WTC11 (cell line): ENCODE results near the gene PREX1. TPM values are rescaled to one million over a fixed set of nuclear protein-coding genes. Genes with fewer than 3 reads are reported as not detected.

ENCODE experiments used
- ATAC-seq: fragments of 200-7000 bp; cut with Tn5 transposase; 2 replicates; pipeline ENCODE4 v1.10.0; 2021; ENCODE audit warnings: mild to moderate bottlenecking, moderate library complexity
- CTCF ChIA-PET: fragments of 300-600 bp; sonication (Branson Sonifier 250); formaldehyde crosslinking; loops from one replicate; lab custom pipeline; 2021; ENCODE audit warnings: antibody characterized with exemption; lab: Charles Lee
- POLR2A ChIA-PET: fragments of 350-600 bp; sonication (Branson Sonifier 250); formaldehyde crosslinking; loops from one replicate; lab custom pipeline; 2021; ENCODE audit warnings: antibody characterized with exemption; lab: Charles Lee
- DNase-seq: peaks from one replicate; pipeline ENCODE4 v3.0.0; 2021; ENCODE audit warnings: low spot score
- H3K27ac Mint-ChIP-seq: 2 replicates; pipeline ENCODE4 v1.8.0; 2021; ENCODE audit warnings: mixed read lengths
- H3K27me3 Mint-ChIP-seq: 2 replicates; pipeline ENCODE4 v1.8.0; 2021; ENCODE audit warnings: low read depth, mild to moderate bottlenecking, moderate library complexity, mixed read lengths
- H3K36me3 Mint-ChIP-seq: 2 replicates; pipeline ENCODE4 v1.8.0; 2021; ENCODE audit warnings: mixed read lengths
- H3K4me1 Mint-ChIP-seq: 2 replicates; pipeline ENCODE4 v1.8.0; 2022; ENCODE audit warnings: mixed read lengths
- H3K4me3 Mint-ChIP-seq: 2 replicates; pipeline ENCODE4 v1.8.0; 2021; ENCODE audit warnings: mild to moderate bottlenecking, moderate library complexity, mixed read lengths
- H3K9me3 Mint-ChIP-seq: 2 replicates; pipeline ENCODE4 v1.8.0; 2021; ENCODE audit warnings: mixed read lengths
- ARID4B ChIP-seq: sonication (generic); formaldehyde crosslinking; IDR thresholded peaks from 2 replicates; pipeline ENCODE4 v1.8.0; 2023; ENCODE audit warnings: missing genetic modification reagents, mild to moderate bottlenecking, borderline replicate concordance
- CBFB ChIP-seq: sonication (generic); formaldehyde crosslinking; IDR thresholded peaks from 2 replicates; pipeline ENCODE4 v1.8.1; 2022; ENCODE audit warnings: mild to moderate bottlenecking, low read depth, missing genetic modification reagents
- EMX1 ChIP-seq: fragments of 250-450 bp; sonication (Bioruptor Pico); IDR thresholded peaks from 2 replicates; pipeline ENCODE4 v1.8.0; 2021; ENCODE audit warnings: mild to moderate bottlenecking
- ETV6 ChIP-seq: sonication (generic); formaldehyde crosslinking; IDR thresholded peaks from 2 replicates; pipeline ENCODE4 v1.8.1; 2022; ENCODE audit warnings: mild to moderate bottlenecking, missing genetic modification reagents
- IRF1 ChIP-seq: sonication (generic); formaldehyde crosslinking; IDR thresholded peaks from 2 replicates; pipeline ENCODE4 v1.8.0; 2023; ENCODE audit warnings: missing genetic modification reagents
- MAX ChIP-seq: sonication (generic); formaldehyde crosslinking; IDR thresholded peaks from 2 replicates; pipeline ENCODE4 v1.8.0; 2022; ENCODE audit warnings: mild to moderate bottlenecking, missing genetic modification reagents
- RELA ChIP-seq: sonication (generic); formaldehyde crosslinking; IDR thresholded peaks from 2 replicates; pipeline ENCODE4 v1.8.1; 2022; ENCODE audit warnings: missing genetic modification reagents, mild to moderate bottlenecking, borderline replicate concordance
- TEAD4 ChIP-seq: sonication (generic); formaldehyde crosslinking; IDR thresholded peaks from 2 replicates; pipeline ENCODE4 v1.8.0; 2022; ENCODE audit warnings: mild to moderate bottlenecking, missing genetic modification reagents
- ZNF121 ChIP-seq: sonication (generic); formaldehyde crosslinking; IDR thresholded peaks from 2 replicates; pipeline ENCODE4 v1.8.0; 2023; ENCODE audit warnings: missing genetic modification reagents
- ZNF219 ChIP-seq: sonication (generic); formaldehyde crosslinking; IDR thresholded peaks from 2 replicates; pipeline ENCODE4 v1.8.0; 2023; ENCODE audit warnings: missing genetic modification reagents, mild to moderate bottlenecking, borderline replicate concordance
- ZNF232 ChIP-seq: sonication (generic); formaldehyde crosslinking; IDR thresholded peaks from 2 replicates; pipeline ENCODE4 v1.8.0; 2022; ENCODE audit warnings: mild to moderate bottlenecking, missing genetic modification reagents
- ZNF263 ChIP-seq: sonication (generic); formaldehyde crosslinking; IDR thresholded peaks from 2 replicates; pipeline ENCODE4 v1.8.1; 2022; ENCODE audit warnings: low read depth, mild to moderate bottlenecking, moderate library complexity, missing genetic modification reagents
- ZNF281 ChIP-seq: sonication (generic); formaldehyde crosslinking; IDR thresholded peaks from 2 replicates; pipeline ENCODE4 v1.8.0; 2023; ENCODE audit warnings: mild to moderate bottlenecking, missing genetic modification reagents
- ZNF423 ChIP-seq: fragments of 250-450 bp; sonication (Bioruptor Pico); IDR thresholded peaks from 2 replicates; pipeline ENCODE4 v2.1.2; 2022; ENCODE audit warnings: mild to moderate bottlenecking, moderate library complexity
- ZNF425 ChIP-seq: fragments of 250-450 bp; sonication (Bioruptor Pico); conservative IDR thresholded peaks from 2 replicates; pipeline ENCODE4 v1.9.0; 2021; ENCODE audit warnings: mild to moderate bottlenecking
- ZNF532 ChIP-seq: fragments of 250-450 bp; sonication (Bioruptor Pico); IDR thresholded peaks from 2 replicates; pipeline ENCODE4 v1.9.0; 2021; ENCODE audit warnings: mild to moderate bottlenecking, borderline replicate concordance
- ZSCAN18 ChIP-seq: fragments of 250-450 bp; sonication (Bioruptor Pico); IDR thresholded peaks from 2 replicates; pipeline ENCODE4 v2.1.2; 2022; ENCODE audit warnings: mild to moderate bottlenecking, moderate library complexity
- total RNA-seq: library from RNA; stranded (reverse); gene quantifications from 3 replicates; pipeline ENCODE4 v1.2.3, GENCODE V29; 2021

The PREX1 gene
- total RNA-seq, 1 experiment from 2014 or later = 17.3 TPM

GRCh38 chr20:48777821-48778220 lies 50.0 kb downstream of the PREX1 start:
- no peak overlapping the region for H3K4me3 Mint-ChIP-seq
- no peak for ATAC-seq
- TF ChIP-seq ZNF232 (CRISPR knock-in tag) (no peak), RELA (no peak), ZNF219 (no peak), ZNF263 (CRISPR knock-in tag) (no peak), ZNF423 (CRISPR knock-in tag) (no peak)
- TF ChIP-seq, all 79 proteins: peak for 0
- POLR2A ChIA-PET = interaction anchor here (1.0 kb wide), 1 partner anchor 19 kb away, joined by 4 read pairs; no protein-coding TSS in a partner anchor
- peaks cover 31% of the 10 kb centered on the region for H3K9me3 Mint-ChIP-seq
- H3K4me1 Mint-ChIP-seq = no peaks in the 10 kb centered on the region; the same call in 1 of the 2 replicates
- peaks cover 6% of the 10 kb centered on the region; the same call in 1 of the 2 replicates for H3K27me3 Mint-ChIP-seq
- no peak overlapping the region for H3K27ac Mint-ChIP-seq
- no peak for DNase-seq
- CTCF ChIA-PET = interaction anchor here (1.7 kb wide), 1 partner anchor 10 kb away, joined by 4 read pairs; no protein-coding TSS in a partner anchor
- peaks cover 22% of the 10 kb centered on the region for H3K36me3 Mint-ChIP-seq

GRCh38 chr20:48777005-48777404 lies 50.8 kb downstream of the PREX1 start:
- Mint-ChIP-seq H3K4me3 (no peak overlapping the region), H3K27ac (no peak overlapping the region), H3K4me1 (no peaks in the 10 kb centered on the region; the same call in 1 of the 2 replicates), H3K9me3 (peaks cover 31% of the 10 kb centered on the region), H3K36me3 (peaks cover 22% of the 10 kb centered on the region), H3K27me3 (peaks cover 6% of the 10 kb centered on the region; the same call in 1 of the 2 replicates)
- ChIA-PET CTCF (interaction anchor here (1.7 kb wide), 1 partner anchor 11 kb away, joined by 4 read pairs; no protein-coding TSS in a partner anchor), POLR2A (no interaction called here)
- no peak for DNase-seq
- TF ChIP-seq CBFB (CRISPR knock-in tag) (no peak), TEAD4 (CRISPR knock-in tag) (no peak), ZSCAN18 (CRISPR knock-in tag) (no peak), ZNF121 (CRISPR knock-in tag) (no peak), ARID4B (CRISPR knock-in tag) (no peak), ZNF281 (no peak), ETV6 (no peak), ZNF532 (CRISPR knock-in tag) (no peak), IRF1 (CRISPR knock-in tag) (no peak), MAX (CRISPR knock-in tag) (no peak), EMX1 (CRISPR knock-in tag) (no peak), ZNF425 (no peak)
- no peak for ATAC-seq
